GM23338 (cell line): ENCODE measurements around the gene CD109. TPM values are rescaled to one million over a fixed set of nuclear protein-coding genes. Genes with fewer than 3 reads are reported as not detected.
A peak's percentile ranks its signal among the peaks of the same experiment; 100 is the strongest.

ENCODE experiments used
- ATAC-seq: fragments of 200-7000 bp; cut with Tn5 transposase; 3 replicates; pipeline ENCODE4 v1.9.1; 2020
- DNase-seq: peaks from one replicate; pipeline ENCODE4 v3.0.0-alpha.2; 2015; ENCODE audit warnings: low spot score
- H2AFZ ChIP-seq: fragments of 200-600 bp; sonication (generic); 2 replicates; pipeline ENCODE4 v1.8.0; 2016; ENCODE audit warnings: antibody characterized with exemption, mild to moderate bottlenecking, moderate library complexity
- H3F3A ChIP-seq: fragments of 200-600 bp; sonication (generic); replicated peaks from 2 replicates; pipeline ENCODE4 v1.8.0; 2017; ENCODE audit warnings: antibody characterized with exemption, mixed run types, low read depth
- H3K27ac ChIP-seq: fragments of 200-600 bp; sonication (generic); 2 replicates; pipeline ENCODE4 v1.6.1; 2016; ENCODE audit warnings: low read depth
- H3K27me3 ChIP-seq: fragments of 200-600 bp; sonication (generic); 2 replicates; pipeline ENCODE4 v1.8.0; 2016; ENCODE audit warnings: mild to moderate bottlenecking, mixed run types, moderate library complexity; ENCODE audit not compliant: insufficient read depth
- H3K36me3 ChIP-seq: fragments of 200-600 bp; sonication (generic); 2 replicates; pipeline ENCODE4 v1.8.0; 2016; ENCODE audit warnings: mild to moderate bottlenecking; ENCODE audit not compliant: insufficient read depth
- H3K4me1 ChIP-seq: fragments of 200-600 bp; sonication (generic); 2 replicates; pipeline ENCODE4 v1.8.0; 2016; ENCODE audit warnings: mild to moderate bottlenecking, moderate library complexity; ENCODE audit not compliant: insufficient read depth
- H3K4me2 ChIP-seq: fragments of 200-600 bp; sonication (generic); 2 replicates; pipeline ENCODE4 v1.7.1; 2017; ENCODE audit warnings: mixed run types
- H3K4me3 ChIP-seq: fragments of 200-600 bp; sonication (generic); 2 replicates; pipeline ENCODE4 v1.6.1; 2016; ENCODE audit warnings: mixed run types
- H3K79me2 ChIP-seq: fragments of 200-600 bp; sonication (generic); replicated peaks from 2 replicates; pipeline ENCODE4 v1.8.0; 2017; ENCODE audit warnings: mild to moderate bottlenecking; ENCODE audit not compliant: insufficient read depth
- H3K9me2 ChIP-seq: fragments of 200-600 bp; sonication (generic); 2 replicates; pipeline ENCODE4 v1.8.0; 2017; ENCODE audit not compliant: insufficient read depth
- H4K20me1 ChIP-seq: fragments of 200-600 bp; sonication (generic); replicated peaks from 2 replicates; pipeline ENCODE4 v1.8.0; 2017; ENCODE audit warnings: mild to moderate bottlenecking; ENCODE audit not compliant: insufficient read depth
- H3K27ac Mint-ChIP-seq: 2 replicates; pipeline ENCODE4 v1.8.0; 2020; ENCODE audit warnings: inconsistent platforms, mild to moderate bottlenecking, moderate library complexity, mixed read lengths
- H3K27me3 Mint-ChIP-seq: 3 replicates; pipeline ENCODE4 v1.8.0; 2022; ENCODE audit warnings: low read depth, mild to moderate bottlenecking, moderate library complexity, mixed read lengths, inconsistent platforms; ENCODE audit not compliant: insufficient read depth, poor library complexity
- H3K36me3 Mint-ChIP-seq: 3 replicates; pipeline ENCODE4 v1.8.0; 2021; ENCODE audit warnings: low read depth, mild to moderate bottlenecking, inconsistent platforms, moderate library complexity, mixed read lengths
- H3K4me1 Mint-ChIP-seq: 3 replicates; pipeline ENCODE4 v1.8.0; 2020; ENCODE audit warnings: mild to moderate bottlenecking, inconsistent platforms, mixed read lengths
- H3K4me3 Mint-ChIP-seq: 3 replicates; pipeline ENCODE4 v1.8.0; 2021; ENCODE audit warnings: moderate library complexity, mild to moderate bottlenecking, inconsistent platforms, mixed read lengths
- H3K9me3 Mint-ChIP-seq: 3 replicates; pipeline ENCODE4 v1.8.0; 2020; ENCODE audit warnings: moderate library complexity, mild to moderate bottlenecking, inconsistent platforms, mixed read lengths
- CREB1 ChIP-seq: fragments of 250-450 bp; sonication (Bioruptor Pico); IDR thresholded peaks from 2 replicates; pipeline ENCODE4 v1.5.0; 2020; ENCODE audit warnings: low read depth, mild to moderate bottlenecking, moderate library complexity
- EZH2 ChIP-seq: fragments of 200-600 bp; sonication (generic); IDR thresholded peaks from one replicate; pipeline ENCODE4 v1.8.0; 2017; ENCODE audit warnings: antibody characterized with exemption, mild to moderate bottlenecking, low read depth; ENCODE audit not compliant: unreplicated experiment
- EZH2phosphoT487 ChIP-seq: fragments of 200-600 bp; sonication (generic); IDR thresholded peaks from one replicate; pipeline ENCODE4 v1.8.1; 2018; ENCODE audit warnings: antibody characterized with exemption; ENCODE audit not compliant: unreplicated experiment
- JUNB ChIP-seq: IDR thresholded peaks from one replicate; pipeline ENCODE4 v1.6.1; 2016; ENCODE audit warnings: antibody characterized with exemption; ENCODE audit not compliant: unreplicated experiment
- NANOG ChIP-seq: IDR thresholded peaks from 2 replicates; pipeline ENCODE4 v1.6.1; 2016; ENCODE audit warnings: antibody characterized with exemption, borderline replicate concordance
- POLR2AphosphoS5 ChIP-seq: IDR thresholded peaks from 2 replicates; pipeline ENCODE4 v1.6.1; 2016; ENCODE audit warnings: antibody characterized with exemption, low read depth
- REST ChIP-seq: IDR thresholded peaks from one replicate; pipeline ENCODE4 v1.6.1; 2018; ENCODE audit warnings: antibody characterized with exemption; ENCODE audit not compliant: unreplicated experiment
- STAT1 ChIP-seq: IDR thresholded peaks from one replicate; pipeline ENCODE4 v1.6.1; 2016; ENCODE audit warnings: antibody characterized with exemption; ENCODE audit not compliant: unreplicated experiment
- ZNF114 ChIP-seq: fragments of 250-450 bp; sonication (Bioruptor Pico); IDR thresholded peaks from 2 replicates; pipeline ENCODE4 v1.5.0; 2020; ENCODE audit warnings: mild to moderate bottlenecking, moderate library complexity
- ZNF331 ChIP-seq: fragments of 250-450 bp; sonication (Bioruptor Pico); IDR thresholded peaks from 2 replicates; pipeline ENCODE4 v1.5.0; 2020; ENCODE audit warnings: low read depth, mild to moderate bottlenecking, moderate library complexity
- polyA plus RNA-seq: library from polyadenylated mRNA; unstranded; fragments of >200 nt; fragmentation: Nextera tagmentation; extraction: Ambion mirVana; gene quantifications from 2 replicates; pipeline ENCODE4 v1.2.1, GENCODE V29; 2016
- total RNA-seq: library from RNA; depleted of rRNA; stranded (reverse); fragments of >200 nt; shearing (Covaris generic); gene quantifications from 2 replicates; pipeline ENCODE4 v1.2.3, GENCODE V29; 2014
- TF ChIP-seq, protein P1 (sequence below), 2 experiments: fragments of 200-600 bp in 1 of 2; sonication (generic) in 1 of 2; conservative IDR thresholded peaks; 2 replicates each; pipeline versions ENCODE4 v1.5.1 to v1.6.1; 2016 to 2017; ENCODE audit warnings: antibody characterized with exemption in 2 of 2, low read depth in 2 of 2, mild to moderate bottlenecking in 2 of 2, moderate library complexity in 1 of 2
- TF ChIP-seq, protein P2 (sequence below): IDR thresholded peaks from 2 replicates; pipeline ENCODE4 v1.6.1; 2016; ENCODE audit warnings: antibody characterized with exemption

Gene CD109
- total and polyA plus RNA-seq, 2 experiments from 2014 or later: 1.1 to 5.3 TPM

GRCh38 chr6:73867411-73867810 lies 171.4 kb downstream of the CD109 start:
- ATAC-seq (no peak), DNase-seq (no peak)
- H3K27me3 Mint-ChIP-seq: no peaks in the 10 kb centered on the region
- Histone ChIP-seq H3F3A (no peaks in the 10 kb centered on the region), H3K4me1 (no peaks in the 10 kb centered on the region), H3K36me3 (no peaks in the 10 kb centered on the region), H3K4me2 (no peak overlapping the region), H2AFZ (no peak overlapping the region), H4K20me1 (no peaks in the 10 kb centered on the region), H3K27me3 (no peaks in the 10 kb centered on the region), H3K27ac (no peak overlapping the region), H3K4me3 (no peak overlapping the region), H3K79me2 (no peaks in the 10 kb centered on the region), H3K9me2 (0 out of 2 replicates have a peak, but pooled peaks cover 3% of the 10 kb centered on the region)
- TF ChIP-seq NANOG: no peak
- no peak for TF ChIP-seq REST
- TF ChIP-seq ZNF331 (CRISPR knock-in tag): no peak
- TF ChIP-seq, protein P1, sequence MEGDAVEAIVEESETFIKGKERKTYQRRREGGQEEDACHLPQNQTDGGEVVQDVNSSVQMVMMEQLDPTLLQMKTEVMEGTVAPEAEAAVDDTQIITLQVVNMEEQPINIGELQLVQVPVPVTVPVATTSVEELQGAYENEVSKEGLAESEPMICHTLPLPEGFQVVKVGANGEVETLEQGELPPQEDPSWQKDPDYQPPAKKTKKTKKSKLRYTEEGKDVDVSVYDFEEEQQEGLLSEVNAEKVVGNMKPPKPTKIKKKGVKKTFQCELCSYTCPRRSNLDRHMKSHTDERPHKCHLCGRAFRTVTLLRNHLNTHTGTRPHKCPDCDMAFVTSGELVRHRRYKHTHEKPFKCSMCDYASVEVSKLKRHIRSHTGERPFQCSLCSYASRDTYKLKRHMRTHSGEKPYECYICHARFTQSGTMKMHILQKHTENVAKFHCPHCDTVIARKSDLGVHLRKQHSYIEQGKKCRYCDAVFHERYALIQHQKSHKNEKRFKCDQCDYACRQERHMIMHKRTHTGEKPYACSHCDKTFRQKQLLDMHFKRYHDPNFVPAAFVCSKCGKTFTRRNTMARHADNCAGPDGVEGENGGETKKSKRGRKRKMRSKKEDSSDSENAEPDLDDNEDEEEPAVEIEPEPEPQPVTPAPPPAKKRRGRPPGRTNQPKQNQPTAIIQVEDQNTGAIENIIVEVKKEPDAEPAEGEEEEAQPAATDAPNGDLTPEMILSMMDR (conservative IDR thresholded peaks at IDR 0.05; ENCODE audit: low read depth in 2 of 2): no peak
- peak overlapping the region; percentile 47; the same call in 1 of the 2 replicates for H3K27ac Mint-ChIP-seq
- H3K4me3 Mint-ChIP-seq: no peak overlapping the region
- no peaks in the 10 kb centered on the region for H3K4me1 Mint-ChIP-seq
- no peaks in the 10 kb centered on the region for H3K36me3 Mint-ChIP-seq
- H3K9me3 Mint-ChIP-seq: no peaks in the 10 kb centered on the region

GRCh38 chr6:73870907-73871306 lies 174.9 kb downstream of the CD109 start:
- Histone ChIP-seq H3K4me2 (no peak overlapping the region), H4K20me1 (no peaks in the 10 kb centered on the region), H3K79me2 (no peaks in the 10 kb centered on the region), H3K27ac (no peak overlapping the region), H2AFZ (no peak overlapping the region), H3K9me2 (peaks cover 5% of the 10 kb centered on the region), H3K36me3 (no peaks in the 10 kb centered on the region), H3K27me3 (no peaks in the 10 kb centered on the region), H3K4me3 (no peak overlapping the region), H3K4me1 (no peaks in the 10 kb centered on the region), H3F3A (no peaks in the 10 kb centered on the region)
- Mint-ChIP-seq H3K27me3 (no peaks in the 10 kb centered on the region), H3K27ac (no peak overlapping the region), H3K4me3 (no peak overlapping the region), H3K9me3 (no peaks in the 10 kb centered on the region), H3K4me1 (no peaks in the 10 kb centered on the region), H3K36me3 (no peaks in the 10 kb centered on the region)
- ATAC-seq (no peak), DNase-seq (no peak)
- TF ChIP-seq ZNF114 (CRISPR knock-in tag) (no peak), POLR2AphosphoS5 (no peak), CREB1 (CRISPR knock-in tag) (no peak), EZH2phosphoT487 (no peak), NANOG (no peak), REST (no peak), STAT1 (no peak), EZH2 (no peak), JUNB (no peak)
- TF ChIP-seq, protein P2, sequence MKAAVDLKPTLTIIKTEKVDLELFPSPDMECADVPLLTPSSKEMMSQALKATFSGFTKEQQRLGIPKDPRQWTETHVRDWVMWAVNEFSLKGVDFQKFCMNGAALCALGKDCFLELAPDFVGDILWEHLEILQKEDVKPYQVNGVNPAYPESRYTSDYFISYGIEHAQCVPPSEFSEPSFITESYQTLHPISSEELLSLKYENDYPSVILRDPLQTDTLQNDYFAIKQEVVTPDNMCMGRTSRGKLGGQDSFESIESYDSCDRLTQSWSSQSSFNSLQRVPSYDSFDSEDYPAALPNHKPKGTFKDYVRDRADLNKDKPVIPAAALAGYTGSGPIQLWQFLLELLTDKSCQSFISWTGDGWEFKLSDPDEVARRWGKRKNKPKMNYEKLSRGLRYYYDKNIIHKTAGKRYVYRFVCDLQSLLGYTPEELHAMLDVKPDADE: no peak
